ENCODE data around the gene GET4. TPM values are rescaled to one million over a fixed set of nuclear protein-coding genes. Genes with fewer than 3 reads are reported as not detected.
A peak's percentile ranks its signal among the peaks of the same experiment; 100 is the strongest.

GET4 gene
- 10 to 100 TPM; 46.1 to 67.7 (median 51.6) TPM for total RNA-seq

- 0 to 1% methylated on average over 60 to 68 of the region's 129 CpGs for WGBS, 2 donors
- TF ChIP-seq CTCF (IDR thresholded peaks at IDR 0.05) (no peak), POLR2A (IDR thresholded peaks at IDR 0.05) (peak in 1 of 2 donors; percentile 74)
- peak; percentile 94 to 99 for DNase-seq (ENCODE audit: low spot score in 2 of 2)
- intact Hi-C loops (cut with DNase I; ENCODE audit: low total_unique reads), result loop anchor here (10.0 kb wide), 1 partner anchor 552 kb away; no protein-coding TSS in a partner anchor
- H3K4me3 ChIP-seq (ENCODE audit: low read depth, poor library complexity, severe bottlenecking), result peak within 1 kb of the TSS; percentile 84
These were observed at the start of gene GET4 for GRCh38 chr7:876077-876971. Gene GET4, plus strand, starts transcription at chr7:876554. Its CDS starts 92 bp downstream, at chr7:876646.

GRCh38 chr7:828793-829561 is 47.4 kb upstream of the GET4 start:
- intact Hi-C loops (cut with DNase I; ENCODE audit: low total_unique reads), result no loop called here
- DNase-seq (ENCODE audit: low spot score in 2 of 2), result no peak
- TF ChIP-seq CTCF (IDR thresholded peaks at IDR 0.05) (no peak), POLR2A (IDR thresholded peaks at IDR 0.05) (no peak)
- H3K4me3 ChIP-seq (ENCODE audit: low read depth, poor library complexity, severe bottlenecking), result no peak overlapping the region
- 81 to 85% methylated on average over 14 of the region's 14 CpGs for WGBS, 2 donors

GRCh38 chr7:830069-830468 is 46.3 kb upstream of the GET4 start:
- TF ChIP-seq CTCF (IDR thresholded peaks at IDR 0.05) (no peak), POLR2A (IDR thresholded peaks at IDR 0.05) (no peak)
- H3K4me3 ChIP-seq (ENCODE audit: low read depth, poor library complexity, severe bottlenecking), result no peak overlapping the region
- no peak for DNase-seq (ENCODE audit: low spot score in 2 of 2)
- 57 to 62% methylated on average over 12 of the region's 12 CpGs for WGBS, 2 donors
- intact Hi-C loops (cut with DNase I; ENCODE audit: low total_unique reads), result no loop called here

GRCh38 chr7:831596-832166 is 44.7 kb upstream of the GET4 start:
- WGBS, 2 donors, result 11 to 12% methylated on average over 7 of the region's 7 CpGs
- TF ChIP-seq POLR2A (IDR thresholded peaks at IDR 0.05) (no peak), CTCF (IDR thresholded peaks at IDR 0.05) (no peak)
- DNase-seq (ENCODE audit: low spot score in 2 of 2), result no peak
- intact Hi-C loops (cut with DNase I; ENCODE audit: low total_unique reads), result no loop called here
- no peak overlapping the region for H3K4me3 ChIP-seq (ENCODE audit: low read depth, poor library complexity, severe bottlenecking)

- intact Hi-C loops (cut with DNase I; ENCODE audit: low total_unique reads), result no loop called here
- 24 to 38% methylated on average over 24 of the region's 24 CpGs for WGBS, 2 donors
These were observed 44.0 kb upstream of the GET4 start, which contains the start of gene SUN1 for GRCh38 chr7:832167-832967. Gene SUN1, plus strand, starts transcription at chr7:832476. Its CDS starts 49 bp downstream, at chr7:832525.

More at GRCh38 chr7:832167-832967, 44.0 kb upstream of the GET4 start, which contains the start of gene SUN1:
- H3K4me3 ChIP-seq (ENCODE audit: low read depth, poor library complexity, severe bottlenecking), result no peak within 1 kb of the TSS
- no peak for DNase-seq (ENCODE audit: low spot score in 2 of 2)
- TF ChIP-seq POLR2A (IDR thresholded peaks at IDR 0.05) (no peak), CTCF (IDR thresholded peaks at IDR 0.05) (no peak)

All from lower leg skin (tissue), 4 donors.